ENCODE results near the gene GSPT2.
"Not testable (repeated sequence)": the region's sequence is repeated elsewhere in the genome, so short reads cannot be mapped to it uniquely, and the experiment has no call there.

The GSPT2 gene

GRCh38 chrX:51743179-51743957 is at the start of gene GSPT2:
GSPT2 (plus strand) TSS chrX:51743442; CDS start chrX:51743627, 185 bp downstream.
- TF ChIP-seq GATA3 (IDR thresholded peaks at IDR 0.05; ENCODE audit: low read depth, low read length), result no peak
- TF ChIP-seq GATA2 (IDR thresholded peaks at IDR 0.05; ENCODE audit: low read depth, low read length), result no peak

GRCh38 chrX:51694254-51694653 is 49.0 kb upstream of the GSPT2 start:
- no peak for TF ChIP-seq GATA3 (IDR thresholded peaks at IDR 0.05; ENCODE audit: low read depth, low read length)
- TF ChIP-seq GATA2 (IDR thresholded peaks at IDR 0.05; ENCODE audit: low read depth, low read length), result no peak

- no peak for TF ChIP-seq GATA2 (IDR thresholded peaks at IDR 0.05; ENCODE audit: low read depth, low read length)
- no peak for TF ChIP-seq GATA3 (IDR thresholded peaks at IDR 0.05; ENCODE audit: low read depth, low read length)
Measured at GRCh38 chrX:51697397-51697796, 45.8 kb upstream of the GSPT2 start.

GRCh38 chrX:51710277-51711164 is 32.7 kb upstream of the GSPT2 start, which contains the start of gene CENPVL1:
CENPVL1 (plus strand) TSS chrX:51710512; CDS start chrX:51710512, 0 bp downstream.
- TF ChIP-seq GATA3, GATA2 (IDR thresholded peaks at IDR 0.05; ENCODE audit: low read depth, low read length): not testable (repeated sequence)

- no peak for TF ChIP-seq GATA2 (IDR thresholded peaks at IDR 0.05; ENCODE audit: low read depth, low read length)
- TF ChIP-seq GATA3 (IDR thresholded peaks at IDR 0.05; ENCODE audit: low read depth, low read length), result no peak
Measured at GRCh38 chrX:51728202-51728601, 15.0 kb upstream of the GSPT2 start.

- TF ChIP-seq GATA3 (IDR thresholded peaks at IDR 0.05; ENCODE audit: low read depth, low read length), result no peak
- TF ChIP-seq GATA2 (IDR thresholded peaks at IDR 0.05; ENCODE audit: low read depth, low read length), result no peak
Measured at GRCh38 chrX:51737091-51737490, 6.2 kb upstream of the GSPT2 start.

GRCh38 chrX:51742586-51742985 is 656 bp upstream of the GSPT2 start:
- TF ChIP-seq GATA3 (IDR thresholded peaks at IDR 0.05; ENCODE audit: low read depth, low read length) (no peak), GATA2 (IDR thresholded peaks at IDR 0.05; ENCODE audit: low read depth, low read length) (no peak)

- TF ChIP-seq GATA2 (IDR thresholded peaks at IDR 0.05; ENCODE audit: low read depth, low read length) (no peak), GATA3 (IDR thresholded peaks at IDR 0.05; ENCODE audit: low read depth, low read length) (no peak)
Measured at GRCh38 chrX:51747671-51748070, 4.4 kb downstream of the GSPT2 start.

GRCh38 chrX:51759055-51759839 is 16.0 kb downstream of the GSPT2 start:
- TF ChIP-seq GATA2 (IDR thresholded peaks at IDR 0.05; ENCODE audit: low read depth, low read length) (no peak), GATA3 (IDR thresholded peaks at IDR 0.05; ENCODE audit: low read depth, low read length) (no peak)

- TF ChIP-seq GATA3 (IDR thresholded peaks at IDR 0.05; ENCODE audit: low read depth, low read length), result no peak
- TF ChIP-seq GATA2 (IDR thresholded peaks at IDR 0.05; ENCODE audit: low read depth, low read length), result no peak
Measured at GRCh38 chrX:51760657-51761056, 17.4 kb downstream of the GSPT2 start.

GRCh38 chrX:51766546-51766945 is 23.3 kb downstream of the GSPT2 start:
- TF ChIP-seq GATA2 (IDR thresholded peaks at IDR 0.05; ENCODE audit: low read depth, low read length) (no peak), GATA3 (IDR thresholded peaks at IDR 0.05; ENCODE audit: low read depth, low read length) (no peak)

- no peak for TF ChIP-seq GATA3 (IDR thresholded peaks at IDR 0.05; ENCODE audit: low read depth, low read length)
- no peak for TF ChIP-seq GATA2 (IDR thresholded peaks at IDR 0.05; ENCODE audit: low read depth, low read length)
Measured at GRCh38 chrX:51776851-51777250, 33.6 kb downstream of the GSPT2 start.

GRCh38 chrX:51779306-51779705 is 36.1 kb downstream of the GSPT2 start:
- TF ChIP-seq GATA2 (IDR thresholded peaks at IDR 0.05; ENCODE audit: low read depth, low read length) (no peak), GATA3 (IDR thresholded peaks at IDR 0.05; ENCODE audit: low read depth, low read length) (no peak)

GRCh38 chrX:51795136-51795535 is 51.9 kb downstream of the GSPT2 start:
- TF ChIP-seq GATA2 (IDR thresholded peaks at IDR 0.05; ENCODE audit: low read depth, low read length), result no peak
- TF ChIP-seq GATA3 (IDR thresholded peaks at IDR 0.05; ENCODE audit: low read depth, low read length), result no peak

Measured in SH-SY5Y (cell line).